GM12872 (cell line): ENCODE data around the gene CADPS.

Source experiments
- CTCF ChIP-seq: IDR thresholded peaks from 3 replicates; pipeline ENCODE4 v1.5.1; 2011; ENCODE audit warnings: low read depth, mild to moderate bottlenecking, low read length, moderate library complexity; ENCODE audit not compliant: insufficient read depth

CADPS gene

GRCh38 chr3:62644493-62644892 lies 230.7 kb downstream of the CADPS start:
- TF ChIP-seq CTCF: no peak

- TF ChIP-seq CTCF: no peak
Observed at GRCh38 chr3:62638316-62638715, 236.9 kb downstream of the CADPS start.

- TF ChIP-seq CTCF: no peak
Observed at GRCh38 chr3:62636235-62636826, 238.9 kb downstream of the CADPS start.

DNA sequence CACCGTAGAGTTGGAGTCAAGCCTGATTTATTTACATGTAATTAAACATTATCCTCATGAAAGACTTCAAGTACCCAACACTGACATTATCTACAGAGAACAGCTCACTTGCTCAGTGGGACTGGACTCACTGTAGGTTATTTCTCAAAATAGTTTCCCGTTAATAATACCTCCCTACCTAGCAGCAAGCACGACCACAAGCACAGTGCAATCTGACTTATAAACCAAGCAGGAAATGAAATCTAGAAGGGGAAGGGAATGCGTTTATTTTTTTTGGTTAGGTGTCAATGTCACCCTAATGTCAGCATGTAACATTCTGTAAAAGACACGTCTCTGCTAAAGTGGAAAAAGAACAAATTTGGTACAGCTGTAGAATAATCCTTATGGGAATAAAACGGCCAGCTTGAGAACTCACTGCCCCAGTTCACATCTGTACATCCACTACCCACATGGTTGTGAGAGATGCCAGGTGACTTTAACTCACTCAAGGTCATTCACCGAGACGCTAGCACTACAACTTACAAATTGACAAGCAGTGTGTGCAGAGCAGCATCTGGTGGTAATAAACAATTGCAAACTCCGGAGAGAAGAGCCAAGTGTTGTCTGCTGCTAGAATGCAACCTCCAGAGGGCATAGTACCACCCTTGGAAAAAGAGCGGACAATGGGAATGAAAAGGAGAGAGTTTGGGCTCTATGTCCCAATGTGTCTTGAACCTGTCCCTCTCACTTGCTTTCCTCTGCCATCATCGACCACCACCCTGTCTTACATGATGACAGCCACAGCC lies 242.5 kb downstream of the CADPS start:
- no peak for TF ChIP-seq CTCF

DNA sequence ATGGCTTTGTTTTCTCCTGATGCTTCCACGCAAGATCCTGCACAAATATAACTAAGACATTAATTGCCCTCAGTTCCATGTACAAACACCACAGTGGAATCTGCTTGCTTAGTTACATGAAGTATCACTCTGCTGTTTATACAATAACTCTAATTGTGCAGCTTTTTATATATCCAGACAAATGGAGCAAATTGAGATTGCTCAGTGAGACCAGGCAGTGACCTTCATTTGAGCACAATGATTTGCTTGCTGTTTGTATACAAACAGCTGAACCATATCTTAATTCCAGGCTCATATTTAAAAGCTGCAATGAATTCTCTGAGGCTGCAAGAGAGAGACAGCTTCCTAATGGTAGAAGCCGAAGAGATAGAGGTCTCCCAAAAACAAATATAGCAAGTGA lies 243.7 kb downstream of the CADPS start:
- no peak for TF ChIP-seq CTCF

GRCh38 chr3:62630664-62631063 lies 244.6 kb downstream of the CADPS start:
- no peak for TF ChIP-seq CTCF

- TF ChIP-seq CTCF: no peak
Observed at GRCh38 chr3:62625268-62625667, 249.9 kb downstream of the CADPS start.
